Panc1 (cell line): Measurements from ENCODE around the gene TTLL5.

Experiments
- CTCF ChIP-seq: fragments of 450-650 bp; IDR thresholded peaks from 2 replicates; pipeline ENCODE4 v1.5.1; 2017; ENCODE audit warnings: mild to moderate bottlenecking
- POLR2AphosphoS5 ChIP-seq: IDR thresholded peaks from 2 replicates; pipeline ENCODE4 v1.6.1; 2012; ENCODE audit warnings: mild to moderate bottlenecking, low read depth, low read length, moderate library complexity

GRCh38 chr14:75941030-75941429 is 280.0 kb downstream of the TTLL5 start:
- no peak for TF ChIP-seq CTCF
- no peak for TF ChIP-seq POLR2AphosphoS5
